ENCODE measurements around the gene UNC5A. TPM values are rescaled to one million over a fixed set of nuclear protein-coding genes. Genes with fewer than 3 reads are reported as not detected.

UNC5A gene
- total and polyA plus RNA-seq, 4 donors, result 3.1 to 18.2 (median 10.2) TPM

DNA sequence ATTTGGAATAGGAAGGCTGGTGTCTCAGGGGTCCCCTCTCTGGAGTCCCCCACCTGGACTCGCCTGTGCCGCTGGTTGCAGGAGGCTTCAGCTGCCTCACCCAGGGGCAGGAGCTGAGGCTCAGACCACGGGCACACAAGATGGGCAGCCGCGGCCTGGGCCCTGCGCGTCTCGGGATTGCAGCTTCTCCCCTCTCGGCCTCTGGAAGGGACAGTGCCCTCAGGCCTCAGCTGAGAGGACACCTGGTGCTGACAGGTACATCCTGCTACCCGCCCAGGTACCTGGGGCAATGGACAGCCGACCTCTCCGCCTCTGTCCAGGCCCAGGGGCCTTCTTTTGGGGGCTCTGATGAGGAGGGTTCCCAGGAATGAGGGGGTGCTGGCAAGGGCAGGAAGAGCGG is 38.3 kb downstream of the UNC5A start:
- DNase-seq (ENCODE audit: low read depth in 4 of 6, low spot score in 6 of 6), result no peak
- Histone ChIP-seq H3K36me3 (ENCODE audit: control insufficient read depth, insufficient read depth, low read length) (peaks cover 4% of the 10 kb centered on the region), H3K27ac (ENCODE audit: low read depth, low read length) (no peak overlapping the region), H3K4me1 (ENCODE audit: control insufficient read depth, insufficient read depth, low read length) (peaks cover 61% of the 10 kb centered on the region), H3K4me3 (ENCODE audit: low read depth, low read length) (no peak overlapping the region), H3K27me3 (ENCODE audit: control insufficient read depth, insufficient read depth, low read length) (peaks cover 12% of the 10 kb centered on the region), H3K9me3 (ENCODE audit: control insufficient read depth, insufficient read depth, low read length) (no peaks in the 10 kb centered on the region)
- 90% methylated on average over 13 of the region's 13 CpGs for WGBS (ENCODE audit: insufficient coverage)

DNA sequence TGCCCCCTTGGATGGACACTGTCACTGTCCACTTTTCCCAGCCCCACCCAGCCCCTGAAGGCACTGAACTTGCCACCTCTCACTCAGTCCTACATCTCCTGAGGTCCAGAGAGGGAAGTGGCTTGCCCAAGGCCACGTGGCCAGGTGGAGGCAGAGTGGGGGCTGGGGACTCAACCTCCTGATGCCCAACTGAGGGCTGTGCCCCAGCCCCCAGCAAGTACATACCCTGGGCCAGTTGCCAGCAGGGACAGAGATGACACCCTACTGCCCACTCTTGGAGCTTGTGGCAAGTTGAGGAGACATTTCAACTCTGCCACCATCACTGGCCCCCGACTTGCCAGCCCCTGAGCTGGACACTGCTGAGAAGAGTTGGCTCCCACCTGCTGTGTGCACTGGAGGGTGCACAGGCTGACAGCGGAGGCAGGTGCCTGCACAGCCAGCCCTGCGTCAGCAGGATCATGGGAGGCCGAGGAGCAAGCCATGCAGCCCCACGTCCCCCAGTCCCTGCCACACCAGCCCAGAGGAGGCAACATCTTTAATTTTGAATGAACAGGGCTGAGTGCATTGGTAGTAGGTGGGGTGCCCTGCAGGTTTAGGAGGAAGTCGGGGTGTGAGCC is 39.4 kb downstream of the UNC5A start:
- no peak overlapping the region for H3K4me3 ChIP-seq (ENCODE audit: low read depth, low read length)
- peaks cover 9% of the 10 kb centered on the region for H3K27me3 ChIP-seq (ENCODE audit: control insufficient read depth, insufficient read depth, low read length)
- 75% methylated on average over 6 of the region's 7 CpGs for WGBS (ENCODE audit: insufficient coverage)
- H3K9me3 ChIP-seq (ENCODE audit: control insufficient read depth, insufficient read depth, low read length), result no peaks in the 10 kb centered on the region
- DNase-seq (ENCODE audit: low read depth in 4 of 6, low spot score in 6 of 6), result no peak
- peaks cover 3% of the 10 kb centered on the region for H3K36me3 ChIP-seq (ENCODE audit: control insufficient read depth, insufficient read depth, low read length)
- peaks cover 59% of the 10 kb centered on the region for H3K4me1 ChIP-seq (ENCODE audit: control insufficient read depth, insufficient read depth, low read length)
- H3K27ac ChIP-seq (ENCODE audit: low read depth, low read length), result no peak overlapping the region

DNA sequence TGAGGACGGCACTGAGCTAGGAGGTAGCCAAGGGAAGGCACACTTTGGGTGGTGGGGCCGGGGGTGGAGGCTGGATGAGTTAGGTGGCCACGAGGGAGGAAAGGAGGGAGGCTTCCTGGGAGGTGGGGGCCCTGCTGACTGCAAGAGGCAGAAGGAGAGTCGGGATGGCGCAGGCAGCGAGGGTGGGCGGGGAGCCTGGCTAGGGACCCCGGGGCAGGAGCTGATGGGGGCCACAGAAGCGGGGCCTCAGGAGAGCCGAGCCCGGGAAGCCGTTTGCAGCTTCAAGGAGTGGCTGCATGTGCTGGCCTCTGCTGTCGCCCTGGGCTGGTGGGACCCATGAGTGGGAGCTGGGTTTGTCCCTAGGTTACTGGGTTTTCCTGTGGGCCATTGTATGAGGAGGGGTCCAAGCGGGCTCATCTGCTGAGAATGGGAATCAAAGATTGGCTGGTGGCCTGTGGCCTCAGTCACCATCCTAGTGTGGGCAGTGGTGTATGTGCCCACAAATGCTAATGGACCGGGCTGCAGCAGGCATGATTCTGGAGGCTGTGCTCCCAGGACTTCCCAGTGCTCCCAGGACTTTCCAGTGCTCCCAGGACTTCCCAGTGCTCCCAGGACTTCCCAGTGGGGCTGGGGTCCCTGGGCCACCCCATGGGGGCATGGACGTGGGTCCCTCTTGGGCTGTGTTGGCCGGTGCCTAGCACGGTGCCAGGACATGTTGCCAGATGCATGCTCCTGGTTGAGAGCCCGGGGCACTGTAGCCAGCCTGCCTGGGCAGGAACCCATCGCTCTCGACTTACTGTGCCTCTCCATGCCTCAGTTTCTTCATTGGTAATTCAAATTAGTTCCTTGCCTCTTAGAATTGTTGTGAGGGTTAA is 40.2 kb downstream of the UNC5A start:
- no peak overlapping the region for H3K4me3 ChIP-seq (ENCODE audit: low read depth, low read length)
- DNase-seq (ENCODE audit: low read depth in 4 of 6, low spot score in 6 of 6), result no peak
- H3K9me3 ChIP-seq (ENCODE audit: control insufficient read depth, insufficient read depth, low read length), result no peaks in the 10 kb centered on the region
- WGBS (ENCODE audit: insufficient coverage), result 81% methylated on average over 21 of the region's 21 CpGs
- no peak overlapping the region for H3K27ac ChIP-seq (ENCODE audit: low read depth, low read length)
- H3K36me3 ChIP-seq (ENCODE audit: control insufficient read depth, insufficient read depth, low read length), result peaks cover 4% of the 10 kb centered on the region
- peaks cover 60% of the 10 kb centered on the region for H3K4me1 ChIP-seq (ENCODE audit: control insufficient read depth, insufficient read depth, low read length)
- H3K27me3 ChIP-seq (ENCODE audit: control insufficient read depth, insufficient read depth, low read length), result peaks cover 9% of the 10 kb centered on the region

DNA sequence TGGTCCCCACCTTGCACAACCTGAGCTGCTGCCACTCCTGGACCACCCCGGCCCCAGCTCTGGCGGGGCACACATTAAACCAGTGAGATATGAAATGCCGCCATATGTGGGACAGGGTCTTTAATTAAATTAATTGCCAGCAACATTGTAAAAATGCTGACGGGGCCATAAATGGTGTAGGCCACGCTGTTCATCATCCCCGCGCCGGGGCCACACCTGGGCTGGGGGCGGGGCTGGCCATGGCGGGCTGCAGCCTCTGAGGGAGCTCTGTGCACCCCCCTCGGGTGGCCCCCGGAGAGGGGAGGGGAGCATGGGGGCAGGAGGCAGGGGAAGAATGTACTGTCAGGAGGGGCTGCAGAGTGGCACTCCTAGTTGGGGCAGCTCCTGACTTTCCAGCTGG is 41.0 kb downstream of the UNC5A start:
- H3K27me3 ChIP-seq (ENCODE audit: control insufficient read depth, insufficient read depth, low read length), result peaks cover 4% of the 10 kb centered on the region

DNA sequence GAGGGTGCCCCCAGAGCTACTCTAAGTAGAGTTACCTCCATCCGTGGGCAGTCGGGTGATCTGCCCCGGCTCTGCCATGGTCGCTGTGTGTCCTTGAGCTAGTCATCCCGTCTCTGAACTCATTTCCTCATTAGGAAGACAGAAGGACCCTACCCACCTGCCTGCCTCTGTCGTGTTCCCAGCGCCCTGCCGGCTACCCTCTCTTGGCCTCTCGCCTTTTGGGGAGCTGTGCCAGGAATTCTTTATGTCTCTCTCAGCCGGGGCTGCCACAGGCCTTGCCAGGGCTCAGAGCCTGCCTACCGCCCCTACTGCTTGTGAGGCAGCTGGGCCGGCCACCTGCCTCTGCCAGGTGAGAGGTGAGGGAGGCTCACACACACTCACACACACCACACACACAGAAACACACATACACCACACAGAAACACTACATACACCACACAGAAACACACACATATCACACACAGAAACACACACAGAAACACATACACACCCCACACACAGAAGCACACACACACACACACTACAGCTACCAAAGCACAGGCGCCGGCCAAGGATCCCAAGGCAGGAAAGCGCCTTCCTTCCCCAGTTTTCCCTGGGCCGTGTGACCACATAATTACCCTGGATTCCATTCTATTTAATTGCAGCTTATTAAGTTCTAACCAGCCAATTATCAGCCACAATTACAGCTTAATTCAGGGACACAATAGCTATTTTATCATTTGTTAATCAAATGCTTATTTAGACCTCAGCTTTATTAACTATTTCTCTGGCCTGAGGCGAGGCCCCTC is 41.7 kb downstream of the UNC5A start:
- peaks cover 11% of the 10 kb centered on the region for H3K36me3 ChIP-seq (ENCODE audit: control insufficient read depth, insufficient read depth, low read length)
- H3K27ac ChIP-seq (ENCODE audit: low read depth, low read length), result no peak overlapping the region
- H3K27me3 ChIP-seq (ENCODE audit: control insufficient read depth, insufficient read depth, low read length), result peaks cover 2% of the 10 kb centered on the region
- no peak overlapping the region for H3K4me3 ChIP-seq (ENCODE audit: low read depth, low read length)
- WGBS (ENCODE audit: insufficient coverage), result 50% methylated on average over 15 of the region's 17 CpGs
- H3K9me3 ChIP-seq (ENCODE audit: control insufficient read depth, insufficient read depth, low read length), result no peaks in the 10 kb centered on the region
- DNase-seq (ENCODE audit: low read depth in 4 of 6, low spot score in 6 of 6), result peak in 2 of 6 donors; percentile 64 to 73
- H3K4me1 ChIP-seq (ENCODE audit: control insufficient read depth, insufficient read depth, low read length), result peaks cover 59% of the 10 kb centered on the region

More for the DNA sequence above, 41.0 kb downstream of the UNC5A start:
- WGBS (ENCODE audit: insufficient coverage), result 84% methylated on average over 9 of the region's 12 CpGs
- Histone ChIP-seq H3K36me3 (ENCODE audit: control insufficient read depth, insufficient read depth, low read length) (peaks cover 7% of the 10 kb centered on the region), H3K4me1 (ENCODE audit: control insufficient read depth, insufficient read depth, low read length) (peaks cover 61% of the 10 kb centered on the region), H3K4me3 (ENCODE audit: low read depth, low read length) (no peak overlapping the region), H3K9me3 (ENCODE audit: control insufficient read depth, insufficient read depth, low read length) (no peaks in the 10 kb centered on the region), H3K27ac (ENCODE audit: low read depth, low read length) (no peak overlapping the region)
- DNase-seq (ENCODE audit: low read depth in 4 of 6, low spot score in 6 of 6), result no peak

DNA sequence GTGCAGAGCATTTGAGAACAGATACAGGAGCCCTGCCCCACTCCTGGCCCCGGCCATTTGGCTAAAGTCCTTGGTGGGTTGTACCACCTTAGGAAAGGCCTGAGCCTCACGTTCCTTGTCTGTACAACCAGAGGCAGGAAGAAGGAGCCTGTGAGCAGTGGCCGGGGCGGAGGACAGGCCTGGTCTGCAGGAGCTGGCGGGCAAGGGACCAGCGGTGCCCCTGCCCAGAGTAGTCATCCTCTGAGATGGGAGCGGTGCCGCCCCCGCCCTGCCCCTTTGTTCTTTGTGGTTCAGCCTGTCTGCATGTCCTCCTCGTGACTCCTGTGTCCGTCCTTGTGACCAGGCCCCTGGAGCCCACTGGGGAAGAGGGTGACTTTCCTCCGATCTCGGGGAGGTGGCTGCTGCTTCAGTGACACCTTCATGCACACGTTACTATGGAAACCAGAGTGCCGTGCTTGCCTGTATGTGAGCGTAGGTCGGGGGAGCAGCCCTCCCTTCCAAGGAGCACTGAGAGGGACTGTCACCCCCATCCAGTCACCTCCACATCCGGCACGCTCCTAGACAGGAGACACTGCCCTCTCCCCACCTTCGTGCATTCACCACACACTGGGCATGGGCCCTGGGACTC is 42.9 kb downstream of the UNC5A start:
- H3K9me3 ChIP-seq (ENCODE audit: control insufficient read depth, insufficient read depth, low read length), result no peaks in the 10 kb centered on the region
- peak in 2 of 6 donors; percentile 31 to 87 for DNase-seq (ENCODE audit: low read depth in 4 of 6, low spot score in 6 of 6)
- 54% methylated on average over 17 of the region's 20 CpGs for WGBS (ENCODE audit: insufficient coverage)
- H3K27me3 ChIP-seq (ENCODE audit: control insufficient read depth, insufficient read depth, low read length), result no peaks in the 10 kb centered on the region
- peaks cover 11% of the 10 kb centered on the region for H3K36me3 ChIP-seq (ENCODE audit: control insufficient read depth, insufficient read depth, low read length)
- H3K27ac ChIP-seq (ENCODE audit: low read depth, low read length), result no peak overlapping the region
- peaks cover 60% of the 10 kb centered on the region for H3K4me1 ChIP-seq (ENCODE audit: control insufficient read depth, insufficient read depth, low read length)
- no peak overlapping the region for H3K4me3 ChIP-seq (ENCODE audit: low read depth, low read length)

DNA sequence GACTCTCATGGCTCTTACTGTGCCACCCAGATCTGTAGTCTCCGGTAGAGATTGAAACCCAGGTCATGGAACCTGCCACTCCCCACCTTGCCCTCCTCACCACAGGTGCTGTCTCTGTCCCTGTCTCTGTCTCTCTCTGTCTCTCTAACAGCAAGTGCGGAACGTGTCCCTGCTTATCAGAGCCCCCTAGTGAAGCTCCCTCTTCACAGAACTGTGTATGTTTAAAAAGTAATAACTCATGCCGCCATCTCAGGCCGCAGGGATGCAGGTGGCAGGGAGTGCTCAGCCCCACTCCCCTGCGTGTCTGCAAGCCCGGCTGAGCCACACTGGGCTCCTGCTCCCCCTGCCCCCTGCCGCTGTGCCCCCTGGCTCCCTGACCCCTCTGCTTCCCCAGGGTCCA is 43.8 kb downstream of the UNC5A start:
- Histone ChIP-seq H3K27me3 (ENCODE audit: control insufficient read depth, insufficient read depth, low read length) (no peaks in the 10 kb centered on the region), H3K27ac (ENCODE audit: low read depth, low read length) (no peak overlapping the region), H3K36me3 (ENCODE audit: control insufficient read depth, insufficient read depth, low read length) (peaks cover 9% of the 10 kb centered on the region), H3K4me1 (ENCODE audit: control insufficient read depth, insufficient read depth, low read length) (peaks cover 54% of the 10 kb centered on the region), H3K9me3 (ENCODE audit: control insufficient read depth, insufficient read depth, low read length) (no peaks in the 10 kb centered on the region), H3K4me3 (ENCODE audit: low read depth, low read length) (no peak overlapping the region)
- WGBS (ENCODE audit: insufficient coverage), result 58% methylated on average over 6 of the region's 8 CpGs
- peak in 1 of 6 donors; percentile 39 for DNase-seq (ENCODE audit: low read depth in 4 of 6, low spot score in 6 of 6)

DNA sequence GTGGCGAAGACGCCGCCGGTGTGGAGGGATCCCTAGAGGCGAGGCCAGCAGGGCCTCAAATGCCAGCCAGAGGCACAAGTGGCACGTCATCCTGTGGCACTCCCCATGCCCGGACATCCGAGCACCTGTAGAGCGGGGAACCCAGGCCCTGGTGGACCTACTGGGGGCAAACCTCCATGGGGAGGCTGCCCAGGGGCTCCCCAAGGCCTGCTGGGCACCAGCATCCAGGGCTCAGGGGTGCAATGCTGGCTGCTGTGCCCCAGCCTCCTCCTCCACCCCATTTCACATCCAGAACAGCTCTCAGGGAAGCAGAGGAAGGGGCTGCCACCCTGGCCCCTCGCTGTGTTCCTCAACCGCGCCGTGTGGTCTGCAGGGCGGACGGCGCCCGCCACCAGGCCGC is 45.2 kb downstream of the UNC5A start:
- Histone ChIP-seq H3K4me1 (ENCODE audit: control insufficient read depth, insufficient read depth, low read length) (peaks cover 63% of the 10 kb centered on the region), H3K36me3 (ENCODE audit: control insufficient read depth, insufficient read depth, low read length) (peaks cover 9% of the 10 kb centered on the region)

DNA sequence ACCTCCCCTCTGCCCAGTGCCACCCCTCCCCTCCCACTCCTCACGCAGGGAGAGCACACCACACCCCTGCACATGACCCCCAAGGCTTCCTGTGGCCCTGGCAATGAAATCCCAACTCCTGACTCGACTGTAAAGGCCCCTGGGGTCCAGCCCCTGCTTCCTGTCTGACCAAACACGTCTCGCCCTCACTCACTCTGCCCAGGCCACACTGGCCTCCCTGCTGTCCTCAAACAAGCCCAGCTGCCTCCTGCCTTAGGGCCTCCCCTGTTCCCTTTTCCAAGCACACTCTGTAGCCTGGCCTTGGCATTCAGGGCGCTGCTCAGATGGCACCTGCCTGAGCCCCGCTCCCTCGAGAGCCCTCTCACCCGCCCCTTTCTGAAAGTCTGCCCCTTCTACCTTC is 46.4 kb downstream of the UNC5A start:
- peaks cover 2% of the 10 kb centered on the region for H3K27me3 ChIP-seq (ENCODE audit: control insufficient read depth, insufficient read depth, low read length)

More for the DNA sequence above, 45.2 kb downstream of the UNC5A start:
- no peaks in the 10 kb centered on the region for H3K9me3 ChIP-seq (ENCODE audit: control insufficient read depth, insufficient read depth, low read length)
- no peaks in the 10 kb centered on the region for H3K27me3 ChIP-seq (ENCODE audit: control insufficient read depth, insufficient read depth, low read length)
- DNase-seq (ENCODE audit: low read depth in 4 of 6, low spot score in 6 of 6), result no peak
- no peak overlapping the region for H3K27ac ChIP-seq (ENCODE audit: low read depth, low read length)
- 97% methylated on average over 9 of the region's 18 CpGs for WGBS (ENCODE audit: insufficient coverage)
- H3K4me3 ChIP-seq (ENCODE audit: low read depth, low read length), result no peak overlapping the region

More for the DNA sequence above, 46.4 kb downstream of the UNC5A start:
- Histone ChIP-seq H3K36me3 (ENCODE audit: control insufficient read depth, insufficient read depth, low read length) (peaks cover 9% of the 10 kb centered on the region), H3K4me1 (ENCODE audit: control insufficient read depth, insufficient read depth, low read length) (peaks cover 62% of the 10 kb centered on the region), H3K27ac (ENCODE audit: low read depth, low read length) (no peak overlapping the region), H3K4me3 (ENCODE audit: low read depth, low read length) (no peak overlapping the region), H3K9me3 (ENCODE audit: control insufficient read depth, insufficient read depth, low read length) (no peaks in the 10 kb centered on the region)
- 49% methylated on average over 8 of the region's 8 CpGs for WGBS (ENCODE audit: insufficient coverage)
- no peak for DNase-seq (ENCODE audit: low read depth in 4 of 6, low spot score in 6 of 6)

Data from spinal cord (tissue), 10 donors.